ENCODE measurements around the gene KCNIP2. TPM values are rescaled to one million over a fixed set of nuclear protein-coding genes. Genes with fewer than 3 reads are reported as not detected.
A peak's percentile ranks its signal among the peaks of the same experiment; 100 is the strongest.

KCNIP2 gene
- total RNA-seq, 2 donors from 2014 or later = 2.8 to 3.0 TPM

DNA sequence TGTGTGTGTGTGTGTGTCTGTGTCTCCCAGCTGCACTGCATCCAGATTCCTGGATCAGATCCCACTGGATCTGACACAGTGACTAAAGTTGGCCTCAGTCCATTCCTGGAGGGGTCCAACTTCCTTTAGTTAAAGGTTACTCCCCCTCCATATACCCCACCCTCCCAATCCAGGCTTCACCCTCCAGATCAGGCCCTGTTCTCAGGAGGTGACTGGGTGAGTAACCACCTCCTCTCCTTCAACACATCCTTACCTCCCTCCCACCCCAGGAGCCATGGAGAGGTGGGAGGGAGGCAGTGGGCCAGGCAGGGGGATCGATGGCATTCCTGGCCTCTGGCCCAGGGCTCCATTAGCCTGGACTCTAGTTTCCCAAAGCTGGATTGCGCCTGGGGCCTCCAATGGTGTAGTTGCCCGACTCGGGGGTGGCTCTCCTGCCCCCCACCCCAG is 11.3 kb downstream of the KCNIP2 start:
- Histone ChIP-seq H3K9me3 (ENCODE audit: control insufficient read depth, low read length) (no peaks in the 10 kb centered on the region), H3K36me3 (ENCODE audit: control insufficient read depth, insufficient read depth, low read length) (no peaks in the 10 kb centered on the region), H3K9ac (ENCODE audit: extremely low read depth, low read length, poor library complexity, severe bottlenecking) (no peak overlapping the region), H3K27ac (ENCODE audit: low read depth, low read length) (no peak overlapping the region), H3K27me3 (ENCODE audit: control insufficient read depth, insufficient read depth, low read length, poor library complexity, severe bottlenecking) (no peaks in the 10 kb centered on the region), H3K4me3 (ENCODE audit: low read length) (no peak overlapping the region), H3K4me1 (ENCODE audit: control insufficient read depth, insufficient read depth, low read length) (no peaks in the 10 kb centered on the region)
- H3K4me1 Mint-ChIP-seq = peaks cover 5% of the 10 kb centered on the region
- DNase-seq = no peak
- peaks cover 13% of the 10 kb centered on the region for H3K27me3 Mint-ChIP-seq (ENCODE audit: insufficient read depth)
- H3K27ac Mint-ChIP-seq = no peak overlapping the region
- no peak overlapping the region for H3K4me3 Mint-ChIP-seq
- WGBS, 2 experiments (ENCODE audit: insufficient coverage in 1 of 2, insufficient read length in 1 of 2) = 85% methylated on average over 4 of the region's 4 CpGs; no CpG with 5 or more reads in 1 of the 2 experiments
- H3K36me3 Mint-ChIP-seq (ENCODE audit: low read depth) = no peaks in the 10 kb centered on the region
- TF ChIP-seq CTCF (conservative IDR thresholded peaks at IDR 0.05) = no peak
- H3K9me3 Mint-ChIP-seq = no peaks in the 10 kb centered on the region

- DNase-seq = no peak
- WGBS, 2 experiments (ENCODE audit: insufficient coverage in 1 of 2, insufficient read length in 1 of 2) = 80 to 90% methylated on average over 2 to 9 of the region's 9 CpGs
- Mint-ChIP-seq H3K27ac (peak overlapping the region; percentile 81), H3K4me3 (peak overlapping the region; percentile 66), H3K36me3 (ENCODE audit: low read depth) (no peaks in the 10 kb centered on the region), H3K4me1 (peaks cover 5% of the 10 kb centered on the region), H3K27me3 (ENCODE audit: insufficient read depth) (peaks cover 13% of the 10 kb centered on the region), H3K9me3 (no peaks in the 10 kb centered on the region)
- no peak for TF ChIP-seq CTCF (conservative IDR thresholded peaks at IDR 0.05)
- no peaks in the 10 kb centered on the region for H3K27me3 ChIP-seq (ENCODE audit: control insufficient read depth, insufficient read depth, low read length, poor library complexity, severe bottlenecking)
- no peaks in the 10 kb centered on the region for H3K9me3 ChIP-seq (ENCODE audit: control insufficient read depth, low read length)
- no peaks in the 10 kb centered on the region for H3K4me1 ChIP-seq (ENCODE audit: control insufficient read depth, insufficient read depth, low read length)
- H3K4me3 ChIP-seq (ENCODE audit: low read length) = peak overlapping the region; percentile 78
- no peak overlapping the region for H3K27ac ChIP-seq (ENCODE audit: low read depth, low read length)
- H3K9ac ChIP-seq (ENCODE audit: extremely low read depth, low read length, poor library complexity, severe bottlenecking) = no peak overlapping the region
- no peaks in the 10 kb centered on the region for H3K36me3 ChIP-seq (ENCODE audit: control insufficient read depth, insufficient read depth, low read length)
Measured at GRCh38 chr10:101831169-101831811, 12.3 kb downstream of the KCNIP2 start.

DNA sequence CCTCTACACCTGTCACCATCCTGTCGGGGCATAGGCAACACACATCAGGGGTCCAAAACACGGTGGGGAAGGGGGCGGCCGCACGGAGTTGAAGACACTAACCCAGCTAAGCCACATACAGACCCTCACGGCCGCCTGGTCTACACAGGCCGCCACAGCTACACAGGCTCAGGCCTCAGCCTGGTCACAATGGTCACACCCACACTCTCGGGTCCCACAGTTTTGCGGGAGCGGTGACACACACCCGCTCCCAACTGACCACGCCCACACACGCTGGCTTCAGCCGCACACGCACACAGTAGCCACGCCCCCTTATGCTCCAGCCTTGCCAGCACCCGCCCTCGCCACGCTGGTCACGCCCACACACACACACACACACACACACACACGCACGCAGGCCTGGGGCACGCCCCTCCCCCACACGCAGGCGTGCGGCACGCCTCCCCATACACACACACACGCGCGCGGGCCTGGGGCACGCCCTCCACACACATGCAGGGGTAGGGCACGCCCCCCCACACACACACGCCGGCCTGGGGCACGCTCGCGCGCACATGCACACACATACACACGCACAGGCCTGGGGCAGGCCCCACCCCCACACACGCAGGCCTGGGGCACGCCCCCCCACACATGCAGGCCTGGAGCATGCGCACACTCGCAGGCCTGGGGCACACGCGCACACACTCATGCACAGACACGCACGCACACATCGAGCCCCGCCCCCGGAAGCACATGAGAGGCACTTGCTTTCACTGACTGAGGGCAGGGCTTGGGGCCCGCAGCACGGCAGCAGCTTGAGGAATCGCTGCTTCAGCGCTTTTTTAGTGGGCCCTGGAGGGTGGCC is 13.1 kb downstream of the KCNIP2 start:
- Mint-ChIP-seq H3K36me3 (ENCODE audit: low read depth) (no peaks in the 10 kb centered on the region), H3K4me1 (peaks cover 5% of the 10 kb centered on the region), H3K9me3 (no peaks in the 10 kb centered on the region), H3K4me3 (peak overlapping the region; percentile 66), H3K27ac (peak overlapping the region; percentile 81), H3K27me3 (ENCODE audit: insufficient read depth) (peaks cover 13% of the 10 kb centered on the region)
- Histone ChIP-seq H3K4me1 (ENCODE audit: control insufficient read depth, insufficient read depth, low read length) (no peaks in the 10 kb centered on the region), H3K27ac (ENCODE audit: low read depth, low read length) (peak overlapping the region; percentile 29), H3K36me3 (ENCODE audit: control insufficient read depth, insufficient read depth, low read length) (no peaks in the 10 kb centered on the region), H3K9ac (ENCODE audit: extremely low read depth, low read length, poor library complexity, severe bottlenecking) (no peak overlapping the region), H3K27me3 (ENCODE audit: control insufficient read depth, insufficient read depth, low read length, poor library complexity, severe bottlenecking) (no peaks in the 10 kb centered on the region), H3K9me3 (ENCODE audit: control insufficient read depth, low read length) (no peaks in the 10 kb centered on the region), H3K4me3 (ENCODE audit: low read length) (peak overlapping the region; percentile 78)
- WGBS, 2 experiments (ENCODE audit: insufficient coverage in 1 of 2, insufficient read length in 1 of 2) = 7 to 15% methylated on average over 12 to 55 of the region's 56 CpGs
- DNase-seq = peak; percentile 93
- no peak for TF ChIP-seq CTCF (conservative IDR thresholded peaks at IDR 0.05)

All from endodermal cell (in vitro differentiated cells).